Activated CD8-positive, alpha-beta memory T cell treated with anti-CD3 and anti-CD28 coated beads, Interleukin-2, amount 50 U/mL, for 48 hours (primary cell): Measurements from ENCODE around the gene FYB2.

Experiments used
- DNase-seq: peaks from one replicate; pipeline ENCODE4 v3.0.0-alpha.2; 2020

Gene FYB2, protein sequence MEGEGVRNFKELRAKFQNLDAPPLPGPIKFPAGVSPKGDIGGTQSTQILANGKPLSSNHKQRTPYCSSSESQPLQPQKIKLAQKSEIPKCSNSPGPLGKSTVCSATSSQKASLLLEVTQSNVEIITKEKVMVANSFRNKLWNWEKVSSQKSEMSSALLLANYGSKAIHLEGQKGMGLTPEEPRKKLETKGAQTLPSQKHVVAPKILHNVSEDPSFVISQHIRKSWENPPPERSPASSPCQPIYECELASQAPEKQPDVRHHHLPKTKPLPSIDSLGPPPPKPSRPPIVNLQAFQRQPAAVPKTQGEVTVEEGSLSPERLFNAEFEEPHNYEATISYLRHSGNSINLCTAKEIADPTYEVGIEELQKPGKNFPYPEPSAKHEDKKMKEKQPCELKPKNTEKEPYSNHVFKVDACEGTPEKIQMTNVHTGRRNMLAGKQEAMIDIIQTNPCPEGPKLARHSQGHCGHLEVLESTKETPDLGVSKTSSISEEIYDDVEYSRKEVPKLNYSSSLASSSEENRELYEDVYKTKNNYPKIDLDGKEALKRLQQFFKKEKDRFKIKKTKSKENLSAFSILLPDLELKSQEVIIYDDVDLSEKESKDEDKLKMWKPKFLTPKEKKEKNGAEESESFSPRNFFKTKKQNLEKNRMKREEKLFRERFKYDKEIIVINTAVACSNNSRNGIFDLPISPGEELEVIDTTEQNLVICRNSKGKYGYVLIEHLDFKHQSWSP

GRCh38 chr1:56819387-56819899, at the start of gene FYB2:
TSS of gene FYB2 (minus strand) at chr1:56819404. CDS start at chr1:56819290, 114 bp downstream.
- no peak for DNase-seq

DNA sequence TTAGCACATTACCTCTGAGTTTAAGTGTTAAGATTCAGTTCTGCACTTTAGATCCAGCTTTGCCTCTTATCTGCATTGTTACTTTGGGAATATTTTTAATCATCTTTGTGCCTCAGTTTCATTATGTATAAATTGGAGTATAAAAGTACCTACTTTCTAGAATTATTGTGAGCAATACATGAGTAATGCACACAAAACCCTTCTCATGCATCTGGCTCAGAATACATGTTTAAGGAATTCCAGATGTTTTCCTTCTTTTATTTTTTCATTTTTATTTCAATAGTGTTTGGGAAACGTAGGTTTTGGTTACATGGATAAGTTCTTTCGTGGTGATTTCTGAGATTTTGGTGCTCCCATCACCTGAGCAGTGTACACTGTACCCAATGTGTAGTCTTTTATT, 49.6 kb upstream of the FYB2 start:
- no peak for DNase-seq

GRCh38 chr1:56867491-56867890, 48.3 kb upstream of the FYB2 start:
- DNase-seq: no peak

DNA sequence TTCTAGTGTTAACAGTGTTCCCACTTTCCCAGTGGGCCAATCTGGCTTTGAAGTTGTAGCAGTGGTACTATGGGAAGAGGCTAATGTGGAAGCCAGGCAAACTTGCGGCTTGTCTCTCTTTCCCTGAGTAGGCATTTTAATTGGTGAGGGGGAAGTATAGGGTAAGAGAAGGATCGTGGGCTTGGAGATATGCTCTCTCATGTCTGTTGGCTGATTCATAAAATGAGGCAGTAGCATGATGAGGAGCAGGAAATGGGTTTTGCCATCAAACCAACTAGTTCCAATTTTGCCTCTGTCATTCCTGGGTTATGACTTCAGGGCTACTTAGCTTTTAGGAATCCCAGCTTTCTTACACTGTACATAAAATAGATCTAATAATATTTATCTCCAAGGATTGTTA, 47.5 kb upstream of the FYB2 start:
- no peak for DNase-seq

DNA sequence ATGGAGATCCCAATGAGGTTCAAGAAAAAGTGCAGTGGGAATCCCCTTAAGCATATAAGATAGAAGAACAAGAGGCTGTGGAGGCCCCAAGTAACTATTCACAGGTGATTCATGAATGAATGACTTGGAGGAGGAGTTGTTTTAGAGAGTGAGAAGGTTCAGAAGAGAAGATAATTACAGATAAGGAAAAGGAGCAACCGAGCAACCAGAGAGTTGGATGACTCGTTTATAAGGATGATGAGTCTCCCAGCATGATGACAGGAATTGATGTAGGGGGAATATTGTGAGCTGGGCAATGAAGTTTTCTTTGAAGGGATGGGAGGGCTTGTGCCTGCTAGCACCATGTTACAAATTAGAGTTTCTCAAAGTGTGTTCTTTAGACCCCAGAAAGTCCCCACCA, 45.2 kb upstream of the FYB2 start:
- no peak for DNase-seq

DNA sequence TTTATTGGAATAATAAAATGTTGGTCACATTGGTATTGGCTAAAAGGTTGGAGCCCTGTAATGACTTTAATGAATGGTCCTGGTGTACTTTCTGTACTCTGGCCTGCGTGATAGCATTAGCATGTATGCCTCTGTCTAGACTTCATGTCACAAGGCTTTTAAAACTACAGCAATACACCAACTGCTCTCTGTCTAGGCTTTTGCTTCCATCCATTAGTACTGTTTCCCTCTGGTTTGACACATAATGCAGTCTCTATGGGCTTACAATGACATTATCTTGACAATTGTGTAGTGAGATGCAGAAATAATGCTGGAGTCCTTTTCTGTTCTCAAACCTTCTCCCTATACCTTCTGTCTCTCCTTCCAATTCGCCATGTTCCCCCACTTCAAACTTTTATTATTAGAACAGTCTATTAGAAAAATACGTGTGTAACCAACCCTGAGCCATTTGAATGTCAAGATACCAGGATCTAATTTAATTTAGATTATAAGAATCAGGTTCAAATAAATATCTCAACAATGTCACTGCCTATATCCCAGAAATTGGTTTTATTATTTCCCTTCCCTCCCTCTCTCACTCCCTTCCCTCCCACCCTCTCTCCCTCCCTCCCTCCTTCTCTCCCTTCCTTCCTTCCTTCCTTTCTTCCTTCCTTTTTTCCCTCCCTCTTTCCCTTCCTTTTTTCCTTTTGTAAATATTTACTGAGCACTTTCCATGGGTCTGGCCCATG, 44.2 kb upstream of the FYB2 start:
- no peak for DNase-seq

DNA sequence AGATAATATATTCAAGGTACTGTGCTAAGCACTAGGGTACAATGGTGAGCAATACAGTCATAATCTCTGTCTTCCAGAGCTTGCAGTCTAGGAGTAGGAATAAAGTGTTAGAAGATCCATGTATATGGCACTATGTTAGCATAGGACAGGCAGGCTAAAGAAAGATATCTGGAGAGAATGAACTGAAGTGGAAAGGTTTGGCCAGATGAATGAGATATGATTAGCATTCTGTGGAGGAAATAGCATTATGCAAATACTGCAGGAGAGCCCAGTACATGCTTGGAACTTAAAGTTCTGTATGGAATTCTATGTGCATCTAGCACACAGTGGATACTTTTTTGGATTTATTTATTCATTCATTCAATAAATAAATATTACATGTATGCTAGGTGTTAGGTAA, 40.1 kb upstream of the FYB2 start:
- no peak for DNase-seq

DNA sequence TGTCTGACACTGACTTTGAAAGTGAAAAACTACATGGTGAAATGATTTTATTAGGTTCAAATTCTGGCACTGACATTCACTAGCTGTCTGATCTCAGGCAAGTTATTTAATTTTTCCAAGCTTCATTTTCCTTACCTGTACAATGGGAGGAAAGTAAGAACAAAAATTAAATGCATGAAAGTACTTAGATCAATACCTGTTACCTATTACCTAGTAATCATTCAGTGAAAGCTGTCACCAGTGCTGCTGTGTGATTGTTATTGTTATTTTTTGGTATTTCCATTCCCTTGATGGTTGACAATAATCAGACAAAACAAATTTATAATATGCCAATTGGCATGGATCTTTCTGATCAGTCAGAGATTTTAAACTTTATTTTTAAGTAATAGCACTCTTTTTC, 37.0 kb upstream of the FYB2 start:
- DNase-seq: no peak

DNA sequence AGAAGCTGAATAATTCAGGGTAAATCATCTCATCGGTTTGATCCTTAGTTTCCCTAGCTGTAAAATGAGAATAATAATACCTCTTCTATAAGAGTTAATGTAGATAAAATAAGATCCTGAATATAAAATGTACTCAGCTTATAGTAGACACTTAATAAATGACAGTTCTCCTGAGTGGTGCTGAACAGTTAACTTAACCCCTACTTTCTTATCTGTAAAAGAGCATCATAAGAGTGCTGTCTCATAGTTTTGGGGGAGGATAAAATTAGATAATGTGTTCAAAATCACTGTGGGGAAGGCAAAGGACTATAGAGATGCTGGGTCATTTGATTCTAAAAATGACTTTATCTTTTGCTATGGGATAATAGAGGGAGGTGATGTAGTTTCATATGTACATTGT, 36.0 kb upstream of the FYB2 start:
- no peak for DNase-seq

DNA sequence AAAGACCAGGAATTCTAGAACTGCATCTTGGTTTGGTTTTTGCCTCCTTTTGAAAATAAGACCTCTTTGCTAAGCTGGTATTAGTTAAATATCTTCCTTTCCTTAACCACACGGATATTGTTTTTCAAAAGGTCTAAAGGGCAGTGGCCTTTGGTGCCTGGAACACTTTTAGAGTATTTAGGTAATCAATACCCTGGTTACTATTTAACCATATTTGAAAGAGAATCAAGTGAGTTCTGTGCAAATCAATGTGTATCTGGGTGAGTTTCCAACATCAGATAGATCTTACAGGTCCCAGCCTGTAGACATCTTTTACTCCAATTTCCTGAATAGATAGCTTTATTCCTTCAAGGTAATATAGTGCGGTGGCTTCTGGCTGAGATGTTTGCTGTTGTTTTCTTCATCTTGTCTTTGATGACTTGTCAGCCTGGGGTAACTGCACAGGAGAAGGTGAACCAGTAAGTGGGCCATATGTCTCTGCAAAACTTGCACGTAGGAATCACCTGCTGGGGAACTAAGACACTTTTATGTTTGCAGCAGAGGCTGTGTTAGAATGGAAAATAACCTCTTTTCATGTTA, 35.4 kb upstream of the FYB2 start, which contains the start of gene C8A:
TSS of gene C8A (plus strand) at position 277 of the 579 bp plus-strand sequence. CDS start at position 382, 105 bp downstream.
- DNase-seq: no peak

GRCh38 chr1:56852476-56852875, 33.3 kb upstream of the FYB2 start:
- no peak for DNase-seq

DNA sequence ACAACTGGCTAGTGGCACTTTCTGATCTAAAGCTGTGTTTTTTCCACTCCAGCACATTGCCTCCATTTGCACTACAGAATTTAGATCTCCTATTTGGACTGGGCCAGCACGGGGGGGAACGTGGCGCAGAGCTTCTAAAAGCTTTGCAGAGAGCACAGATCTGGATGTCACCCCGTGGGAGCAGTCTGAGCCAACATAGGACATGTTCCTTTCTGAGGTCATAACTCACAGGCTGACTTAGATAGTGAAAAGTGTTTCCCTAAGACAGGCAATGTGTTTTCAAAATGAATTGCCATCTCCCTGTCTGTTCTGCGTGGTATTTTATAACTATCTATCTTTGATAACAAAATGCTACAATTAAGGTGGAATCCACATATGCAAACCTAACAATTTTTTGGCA, 31.7 kb upstream of the FYB2 start:
- no peak for DNase-seq

GRCh38 chr1:56850411-56850810, 31.2 kb upstream of the FYB2 start:
- no peak for DNase-seq

- no peak for DNase-seq
Measured at GRCh38 chr1:56849750-56850149, 30.5 kb upstream of the FYB2 start.

- no peak for DNase-seq
Measured at GRCh38 chr1:56845343-56845742, 26.1 kb upstream of the FYB2 start.

DNA sequence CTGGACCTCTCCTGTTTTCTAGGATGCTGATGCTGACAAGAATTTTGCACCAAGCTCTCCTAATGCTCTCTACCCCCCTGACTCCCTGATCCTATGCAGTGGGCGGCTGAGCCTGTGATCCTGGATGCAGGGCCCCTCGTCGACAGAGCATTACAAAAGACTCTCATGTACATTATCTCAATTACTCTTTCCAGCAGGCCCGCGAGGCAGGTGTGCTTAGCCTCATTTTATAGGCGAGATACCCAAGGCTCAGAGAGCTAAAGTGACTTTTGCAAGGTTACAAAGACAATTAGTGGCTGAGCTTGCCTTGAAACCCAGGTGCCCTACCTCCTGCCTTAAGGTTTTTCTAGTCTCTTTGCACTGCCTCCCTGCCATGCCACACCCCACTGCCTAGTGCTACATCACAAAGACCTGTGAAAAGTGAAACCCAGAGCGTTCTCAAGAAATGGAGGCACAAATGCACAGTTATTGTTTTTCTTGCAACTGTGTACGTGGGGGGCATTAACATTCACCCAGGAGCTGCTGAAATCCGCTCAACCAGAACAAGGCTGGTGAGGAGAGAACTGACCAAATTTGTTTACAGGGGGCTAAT, 25.4 kb upstream of the FYB2 start:
- DNase-seq: no peak

DNA sequence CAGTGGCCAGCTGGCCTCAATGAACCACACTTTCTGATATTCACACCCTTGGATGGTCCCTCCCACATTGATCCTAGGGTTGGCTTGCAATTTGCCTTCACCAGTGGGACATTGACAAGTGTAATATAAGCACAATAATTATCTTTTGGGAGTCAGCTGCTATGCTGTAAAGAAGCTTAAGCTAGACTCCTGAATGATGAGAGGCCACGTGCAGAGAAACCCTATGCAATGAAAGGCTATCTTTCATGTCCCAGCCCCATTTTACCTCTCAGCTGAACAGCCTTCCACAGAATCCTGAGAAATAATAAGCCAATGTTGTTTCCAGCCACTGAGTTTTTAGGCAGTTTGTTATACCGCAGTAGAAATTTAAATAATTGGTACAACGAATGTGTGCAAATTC, 24.3 kb upstream of the FYB2 start:
- DNase-seq: no peak

DNA sequence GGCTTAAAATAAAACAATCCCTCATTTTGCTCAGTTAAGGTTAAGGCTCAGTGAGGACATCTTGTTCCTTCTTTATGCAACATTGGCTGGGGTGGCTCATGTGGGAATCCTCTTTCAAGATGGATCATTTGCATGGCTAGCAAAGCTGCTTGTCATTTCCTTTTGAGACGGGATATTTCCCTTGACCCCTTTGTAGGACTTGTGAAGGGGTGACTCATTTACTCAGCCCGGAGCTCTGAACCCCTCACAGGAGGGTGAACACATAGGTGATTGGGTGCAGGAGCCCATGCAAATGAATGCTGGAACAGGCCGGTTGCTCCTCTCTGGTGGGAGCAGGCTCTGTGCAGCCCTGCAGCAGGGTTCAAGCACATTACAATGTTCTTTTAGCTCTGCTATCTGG, 19.6 kb upstream of the FYB2 start:
- no peak for DNase-seq

GRCh38 chr1:56837244-56837939, 18.2 kb upstream of the FYB2 start:
- DNase-seq: no peak

GRCh38 chr1:56836359-56836758, 17.2 kb upstream of the FYB2 start:
- no peak for DNase-seq

DNA sequence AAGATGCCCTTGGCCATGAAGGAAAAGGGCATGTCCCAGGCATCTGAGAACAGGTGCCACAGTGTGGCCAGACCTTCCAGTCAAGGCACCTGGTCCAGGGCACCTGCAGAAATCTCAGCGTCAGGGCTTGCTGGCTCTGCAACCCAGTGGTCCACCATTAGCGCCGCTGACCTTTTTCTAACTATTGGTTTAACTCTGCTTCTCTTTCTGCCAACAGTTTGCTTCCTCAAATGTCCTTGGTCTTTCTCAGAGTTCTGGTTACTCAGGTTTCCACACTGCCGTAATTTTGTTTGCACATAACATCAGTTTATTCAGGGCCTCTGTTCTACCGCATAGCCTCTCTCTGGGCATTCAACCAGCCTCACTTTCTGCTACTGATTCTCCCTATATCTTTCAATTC, 16.5 kb upstream of the FYB2 start:
- no peak for DNase-seq
